Suppressor macrophage treated with lipopolysaccharide for 4 hours (primary cell): ENCODE results near the gene C16orf96.

Experiments
- DNase-seq: peaks from one replicate; pipeline ENCODE4 v3.0.0-alpha.2; 2020

Gene C16orf96

DNA sequence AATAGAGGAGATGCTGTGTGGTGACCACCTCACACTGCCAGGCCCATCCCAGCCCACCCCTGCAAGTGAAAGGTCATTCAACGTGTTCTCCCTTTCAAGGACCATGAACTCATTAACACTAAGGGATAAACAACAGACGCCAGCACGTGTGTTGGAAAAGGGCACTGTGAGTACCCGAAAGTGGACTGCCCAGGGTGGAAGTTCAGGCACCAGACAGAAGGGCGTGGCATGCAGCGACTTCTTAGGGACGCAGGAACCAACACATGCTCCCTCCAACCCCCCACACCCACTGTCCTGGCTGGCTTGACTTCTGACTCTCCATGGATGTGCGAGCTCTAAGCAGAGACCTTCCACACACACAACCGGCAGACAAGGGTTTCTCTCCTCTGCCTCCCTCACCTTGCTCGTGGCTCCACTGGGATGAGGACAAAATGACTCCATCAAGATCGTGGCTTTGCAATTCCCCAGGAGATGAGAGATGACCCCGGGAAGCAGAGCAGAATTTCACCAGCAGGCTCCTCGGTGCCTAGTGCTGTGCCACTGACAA is 47.6 kb downstream of the C16orf96 start:
- no peak for DNase-seq

DNA sequence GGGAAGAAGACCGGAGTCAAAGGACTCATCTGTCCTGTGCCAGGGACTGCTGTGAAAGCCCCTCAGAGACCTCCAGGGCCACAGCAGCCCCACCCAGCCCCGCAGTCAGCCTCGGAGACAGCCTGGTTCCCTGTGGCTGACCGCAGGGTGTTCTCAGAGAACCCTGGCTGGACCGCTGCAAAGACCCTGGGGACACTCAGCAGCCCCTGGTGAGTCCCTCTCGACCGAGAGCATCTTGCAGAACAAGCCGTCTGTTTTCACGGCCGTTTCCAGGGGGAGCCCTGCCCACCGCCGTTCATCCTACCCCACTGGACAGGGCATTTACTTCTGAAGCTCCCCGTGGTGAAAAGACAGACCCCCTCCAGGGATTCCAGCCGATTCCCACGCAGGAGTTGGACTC is 48.3 kb downstream of the C16orf96 start:
- DNase-seq: no peak

DNA sequence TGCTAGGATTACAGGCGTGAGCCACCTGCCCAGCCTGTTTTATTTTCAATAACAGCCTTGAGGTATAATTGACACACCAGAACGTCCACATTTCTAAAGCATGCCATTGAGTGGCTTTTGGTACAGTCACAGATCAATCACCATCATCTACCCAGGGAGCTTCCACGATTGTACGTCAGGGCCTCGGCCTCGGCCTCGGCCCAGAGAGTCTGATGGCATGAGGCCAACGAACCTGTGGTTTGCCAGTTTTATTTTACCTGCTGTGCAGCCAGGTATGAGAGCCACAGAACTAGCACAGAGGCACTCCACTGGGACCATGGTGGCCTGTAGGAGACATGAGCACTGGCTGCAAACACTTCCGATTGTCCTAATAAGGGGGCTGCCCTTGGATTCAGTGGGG is 50.2 kb downstream of the C16orf96 start:
- DNase-seq: no peak

DNA sequence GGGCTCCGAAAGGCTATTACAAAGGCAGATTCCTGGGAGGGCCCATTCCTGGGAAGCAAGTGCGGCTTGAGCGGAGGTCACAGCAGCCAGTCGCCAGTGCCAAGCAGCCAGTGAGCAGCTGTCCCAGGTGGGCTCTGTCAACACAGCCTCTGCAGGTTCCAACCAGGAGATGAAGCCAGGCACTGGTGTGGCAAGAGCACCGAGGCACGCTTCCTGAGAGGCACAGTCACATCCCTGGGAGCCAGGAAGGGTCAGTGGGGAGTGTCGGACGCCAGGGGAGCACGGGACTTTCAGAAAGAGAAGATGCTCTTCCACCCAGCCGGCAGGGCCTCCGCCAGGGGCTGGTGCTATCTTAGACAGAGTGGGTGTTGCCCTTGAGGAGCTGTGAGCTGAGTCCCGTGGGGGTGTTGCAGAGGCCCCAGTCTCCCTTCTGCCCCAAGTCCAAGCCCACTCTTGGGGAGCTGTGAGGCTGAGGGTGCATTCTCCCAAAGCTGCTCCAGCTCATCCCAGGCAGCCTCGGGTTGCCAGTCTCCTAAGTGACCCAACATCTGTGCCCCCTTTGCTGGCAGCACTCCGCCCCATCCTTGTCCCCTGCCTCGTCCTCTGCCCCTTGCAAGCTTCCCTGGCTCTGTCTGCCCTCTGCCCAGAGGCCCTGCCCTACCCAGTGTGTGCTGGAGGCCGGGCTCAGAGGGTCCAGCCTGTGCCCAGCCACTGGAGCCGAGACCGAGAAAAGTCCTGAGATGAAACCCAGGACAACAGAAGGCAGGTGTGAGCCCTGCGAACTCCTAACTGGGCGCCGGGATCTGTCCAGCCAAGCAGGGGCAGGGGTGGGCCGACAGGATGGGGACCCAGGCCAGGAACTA is 51.9 kb downstream of the C16orf96 start:
- no peak for DNase-seq

DNA sequence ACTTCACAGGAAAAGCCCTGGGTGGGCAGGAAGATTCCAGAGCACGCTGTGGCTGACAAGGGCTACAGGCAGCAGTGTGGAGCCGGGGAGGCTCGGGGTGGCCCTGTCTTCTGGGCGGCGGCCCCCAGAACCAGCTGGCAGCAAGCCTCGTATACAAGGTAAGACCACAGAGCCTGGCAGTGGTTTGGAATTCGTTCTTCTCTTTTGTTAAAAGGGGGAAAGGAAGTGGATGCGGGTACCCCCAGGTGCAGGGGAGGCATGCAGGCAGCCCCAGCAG is 52.5 kb downstream of the C16orf96 start:
- DNase-seq: no peak

DNA sequence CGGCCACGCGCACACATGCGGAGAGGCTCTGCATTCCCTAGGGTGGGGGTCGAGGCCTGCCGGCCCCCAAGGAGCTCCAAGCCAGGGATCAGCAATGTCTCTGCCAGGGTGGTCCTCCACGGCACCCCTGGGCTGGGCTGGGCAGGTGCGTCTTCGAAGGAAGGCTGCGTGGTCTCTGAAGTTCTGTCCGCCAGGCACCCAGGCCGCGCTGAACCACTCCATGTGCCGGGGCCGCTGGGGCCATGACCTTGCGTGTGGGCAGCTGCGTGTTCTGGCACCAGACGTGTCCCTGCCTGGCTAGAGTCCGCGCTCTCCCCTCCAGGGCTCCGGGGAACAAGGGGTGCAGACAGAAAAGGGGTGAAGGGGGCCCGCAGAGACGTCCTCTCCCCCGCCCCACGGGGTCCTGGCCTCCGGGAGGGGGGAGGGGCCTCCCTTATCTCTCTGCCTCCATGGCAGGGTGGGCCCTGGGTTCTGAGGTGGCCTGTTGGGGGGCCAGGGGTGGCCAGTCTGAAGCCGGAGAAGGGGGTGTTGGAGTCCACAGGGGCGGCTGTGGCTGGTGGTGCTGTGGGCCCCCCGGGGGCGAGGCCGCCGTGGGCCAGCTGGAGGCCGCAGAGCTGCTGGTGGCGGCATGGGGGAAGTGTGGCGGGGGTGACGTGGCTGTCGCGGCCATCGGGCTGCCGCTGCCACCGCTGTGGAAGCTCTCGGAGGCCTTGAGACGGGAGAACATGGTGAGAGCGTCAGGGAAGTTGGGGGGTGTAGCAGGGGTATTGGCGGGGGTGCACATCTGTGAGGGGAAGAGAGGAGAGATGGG is 53.3 kb downstream of the C16orf96 start:
- no peak for DNase-seq

DNA sequence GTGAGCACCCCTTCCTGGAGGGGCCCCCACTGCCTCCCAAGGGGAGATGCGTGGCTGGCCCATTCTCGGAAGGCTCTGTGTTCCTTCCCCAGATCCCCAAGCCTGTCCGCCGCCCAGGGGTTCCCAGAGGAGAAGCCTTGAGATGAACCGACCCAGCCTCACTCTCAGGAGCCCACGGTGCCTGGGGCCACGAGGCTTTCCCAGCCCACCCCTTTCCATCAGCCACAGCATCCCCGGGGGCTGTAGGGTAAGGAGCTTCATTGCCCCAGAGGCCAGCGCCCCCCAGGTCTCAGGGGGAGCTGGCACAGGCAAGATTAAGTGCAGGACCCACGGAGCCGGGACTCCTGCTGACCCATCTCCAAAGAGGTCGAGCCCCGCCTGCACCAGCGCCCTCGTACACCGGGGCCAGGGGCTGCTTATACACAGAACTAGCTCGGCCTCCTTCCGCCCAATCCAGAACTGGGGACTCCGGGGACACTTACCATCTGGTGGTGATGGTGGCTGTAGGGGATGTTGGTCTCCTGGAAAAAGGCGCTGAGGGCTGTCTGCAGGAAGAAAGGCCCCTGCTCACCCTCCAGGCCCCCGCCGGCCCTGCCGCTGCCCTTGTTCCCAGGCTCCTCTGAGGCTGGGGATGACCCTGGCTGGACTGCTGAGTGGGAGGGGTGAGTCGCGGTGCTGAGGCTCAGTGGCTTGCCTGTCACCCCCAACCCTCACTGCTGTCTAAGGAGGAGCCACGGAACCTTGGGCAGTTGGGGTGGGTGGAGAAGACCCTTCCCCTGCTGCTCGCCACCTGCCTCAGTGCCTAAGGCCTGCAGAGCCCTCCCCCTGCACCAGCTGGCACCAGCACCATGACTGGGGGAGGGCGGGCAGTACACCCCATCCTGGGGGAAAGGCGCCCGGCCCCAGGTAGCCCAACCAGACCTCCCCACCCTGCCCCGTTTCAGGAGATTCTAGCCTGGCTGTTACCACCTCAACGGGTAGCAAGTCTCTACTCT is 54.2 kb downstream of the C16orf96 start:
- DNase-seq: no peak

DNA sequence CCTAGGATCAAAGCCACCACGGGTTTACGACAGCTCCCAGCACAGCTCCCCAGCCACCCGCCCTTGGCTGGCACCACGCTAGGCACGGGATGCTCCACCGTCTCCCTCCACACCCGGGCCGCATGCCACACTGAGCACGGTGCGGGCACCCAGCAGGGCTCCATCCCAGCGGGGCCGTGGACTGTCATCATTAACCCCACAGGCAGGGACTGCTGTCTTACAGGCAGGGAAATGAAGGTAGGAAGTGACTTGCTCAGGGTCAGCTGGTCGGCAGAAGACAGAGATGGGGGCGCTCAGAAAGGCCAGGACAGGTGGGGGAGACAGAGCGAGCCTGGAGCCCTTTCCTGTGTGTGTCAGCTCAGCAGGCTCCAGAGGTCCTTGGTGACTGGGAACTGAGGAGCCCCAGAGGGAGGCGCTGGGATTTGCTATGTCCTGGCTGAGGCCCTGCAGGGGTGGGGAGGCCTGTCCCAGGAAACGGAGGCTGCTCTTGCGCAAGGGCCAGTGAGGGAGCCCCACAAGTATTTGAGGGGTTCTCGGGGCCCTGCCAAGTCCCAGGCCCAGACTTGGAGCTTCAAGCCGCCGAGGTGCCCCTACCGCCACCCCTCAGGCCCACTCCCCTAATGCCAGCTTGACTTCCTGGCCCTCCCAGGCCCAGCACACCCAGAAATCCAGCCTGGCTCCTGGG is 55.3 kb downstream of the C16orf96 start:
- no peak for DNase-seq

DNA sequence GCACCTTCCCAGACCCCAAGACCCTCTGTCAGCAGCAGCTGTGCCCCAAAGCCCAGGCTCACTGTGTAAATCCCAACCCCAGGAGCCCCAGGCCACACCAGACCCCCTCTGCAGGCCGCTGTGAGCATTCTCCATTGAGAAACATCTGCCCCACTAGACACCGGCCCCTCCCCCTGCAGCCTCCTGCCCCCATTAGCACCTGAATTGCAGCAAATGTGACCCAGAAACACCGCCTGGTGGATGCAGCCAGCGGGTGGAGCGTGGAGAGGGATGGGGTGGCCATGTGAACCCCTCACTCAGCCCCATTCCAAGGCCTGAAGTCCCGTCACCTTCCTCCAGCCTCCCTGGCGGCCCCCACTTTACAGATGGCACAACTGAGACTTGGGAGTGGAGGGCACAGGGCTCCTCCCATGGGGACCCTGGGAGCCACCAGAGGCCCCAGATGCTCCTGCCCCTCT is 56.4 kb downstream of the C16orf96 start:
- no peak for DNase-seq

DNA sequence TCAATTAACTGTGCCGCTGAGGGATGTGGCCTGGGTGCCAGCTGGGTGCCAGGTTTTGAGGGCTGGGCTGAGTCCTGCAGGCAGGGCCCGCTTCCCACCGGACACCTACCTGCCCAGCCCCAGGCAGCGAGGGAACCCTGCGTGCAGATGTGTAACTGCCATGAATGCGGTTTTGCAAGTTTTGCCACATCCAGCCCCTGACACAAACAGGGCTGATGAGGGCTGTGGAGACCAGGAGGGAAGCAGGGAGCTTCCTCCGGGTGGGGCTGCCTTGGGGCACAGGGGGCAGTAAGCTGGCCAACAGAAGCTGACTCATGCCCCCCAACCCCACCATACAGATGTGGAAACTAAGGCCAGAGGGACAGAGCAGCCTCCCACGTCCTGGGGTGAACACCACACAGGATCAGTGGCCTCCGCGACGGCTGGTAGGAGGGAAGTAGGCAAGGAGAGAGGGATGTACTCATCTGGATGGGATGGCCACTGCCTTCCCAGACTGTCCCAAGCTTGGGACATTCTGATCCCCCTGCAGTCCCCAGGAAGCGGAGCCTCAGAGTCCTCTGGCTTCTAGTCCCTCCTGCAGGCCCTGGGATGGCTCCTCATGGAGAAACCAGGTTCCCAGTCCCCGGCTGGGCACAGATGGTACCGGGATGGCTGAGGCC is 57.0 kb downstream of the C16orf96 start:
- no peak for DNase-seq

DNA sequence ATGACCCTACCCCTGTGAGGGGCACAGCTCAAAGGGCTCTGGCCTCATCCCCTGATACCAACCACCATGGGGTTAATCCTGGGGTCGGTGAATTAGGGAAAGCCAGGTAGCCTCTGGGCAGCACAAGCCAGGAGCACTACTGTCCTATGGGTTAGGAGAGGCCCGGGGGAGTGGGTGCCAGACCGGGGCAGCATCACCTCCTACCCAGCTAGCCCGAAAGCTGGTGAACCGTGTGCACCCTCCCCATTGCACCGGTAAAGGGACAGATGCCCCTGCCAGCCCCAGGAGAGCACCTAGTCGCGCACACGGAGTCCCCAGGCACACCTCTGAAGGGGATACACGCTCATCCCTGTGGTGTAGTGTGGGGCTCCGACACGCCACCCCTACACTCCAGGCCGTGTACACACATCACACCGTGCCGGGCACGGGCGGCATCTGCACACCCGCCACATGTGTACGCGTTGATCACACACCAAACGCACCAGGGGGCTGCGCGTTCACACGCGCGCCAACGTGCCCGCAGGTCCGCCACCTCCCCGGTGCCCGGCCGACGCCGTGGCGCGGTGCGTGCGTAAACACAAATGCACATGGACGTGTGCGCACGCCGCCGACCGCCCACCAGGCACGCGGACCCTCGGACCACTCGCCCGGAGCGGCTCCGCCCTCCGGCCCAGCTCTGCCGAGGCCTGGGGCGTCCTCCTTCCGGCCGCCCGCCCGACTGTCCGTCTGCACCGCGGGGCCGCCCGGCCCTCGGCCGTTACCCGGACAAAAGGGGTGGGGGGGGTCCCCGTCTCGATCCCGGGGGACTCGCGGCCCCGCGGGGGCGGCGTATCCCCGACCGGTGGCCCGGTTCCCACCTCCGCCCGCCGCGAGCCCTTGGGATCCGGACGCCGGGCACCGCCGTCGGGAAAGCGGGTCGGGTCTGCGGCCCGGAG is 57.8 kb downstream of the C16orf96 start:
- peak; percentile 42 for DNase-seq

DNA sequence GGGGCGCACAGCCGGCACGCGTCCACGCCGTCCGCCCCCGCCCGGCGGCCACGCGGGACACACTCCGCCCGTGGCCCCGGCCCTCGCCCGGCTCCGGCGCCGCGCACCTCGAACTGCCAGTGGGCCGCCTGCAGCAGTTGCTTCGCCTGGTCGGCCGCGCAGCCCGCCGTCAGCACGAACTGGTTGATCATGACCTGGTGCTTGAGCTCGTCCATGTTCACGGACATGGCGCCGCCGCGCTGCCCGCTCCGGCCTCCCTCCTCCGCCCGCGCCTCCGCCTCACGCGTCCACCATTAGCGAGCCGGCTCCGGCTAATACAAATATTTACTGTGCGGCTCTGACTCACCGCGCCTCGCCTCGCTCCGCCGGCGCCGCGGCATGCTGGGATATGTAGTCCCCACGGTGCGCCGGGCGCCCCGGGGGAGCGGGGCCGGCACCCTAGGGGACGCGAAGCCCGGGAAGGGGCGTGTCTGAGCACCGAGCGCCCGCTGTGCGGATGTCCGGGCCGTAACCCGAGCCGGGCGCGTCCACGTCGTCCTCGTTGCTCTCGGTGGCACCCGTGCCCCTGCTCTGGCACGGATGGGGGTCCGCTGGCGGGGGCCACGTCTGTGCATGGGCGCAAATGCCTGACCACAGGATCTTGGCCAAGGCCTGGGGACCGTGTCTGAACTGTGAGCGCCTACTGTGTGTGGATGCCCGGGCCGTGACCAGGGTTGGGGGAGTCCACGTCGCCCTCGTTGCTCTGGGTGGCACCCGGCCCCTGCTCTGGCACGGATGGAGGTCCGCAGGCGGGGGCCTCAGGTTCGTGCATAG is 58.6 kb downstream of the C16orf96 start, which contains the start of gene UBALD1:
UBALD1 (minus strand) TSS at position 318 of the 813 bp plus-strand sequence; CDS start at position 227, 91 bp downstream.
- DNase-seq: peak; percentile 93

DNA sequence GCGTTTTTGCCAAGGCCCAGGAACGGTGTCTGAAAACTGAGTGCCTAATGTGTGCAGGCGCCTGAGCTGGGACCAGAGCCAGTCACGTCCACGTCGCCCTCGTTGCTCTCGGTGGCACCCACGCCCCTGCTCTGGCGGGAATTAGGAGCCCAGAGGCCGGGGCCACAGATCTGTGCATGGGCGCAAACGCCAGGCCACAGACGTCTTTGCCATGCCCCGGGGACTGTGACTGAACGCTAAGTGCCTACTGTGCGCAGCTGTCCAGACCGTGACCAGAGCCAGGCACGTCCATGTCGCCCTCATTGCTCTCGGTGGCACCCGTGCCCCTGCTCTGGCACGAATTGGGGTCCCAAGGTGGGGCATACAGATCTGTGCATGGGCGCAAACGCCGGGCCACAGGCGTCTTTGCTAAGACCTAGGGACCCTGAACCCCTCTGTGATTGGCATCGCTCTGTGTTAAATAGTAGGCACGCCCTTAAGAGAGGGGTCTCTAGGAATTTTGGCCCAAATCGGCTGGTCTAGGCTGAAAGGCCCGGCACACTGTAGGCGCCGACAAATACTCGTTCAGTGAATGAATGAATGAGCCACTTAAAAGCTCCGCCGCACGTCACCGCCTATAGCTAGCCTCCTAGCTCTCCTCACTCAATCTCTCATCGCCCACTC is 59.4 kb downstream of the C16orf96 start:
- no peak for DNase-seq

DNA sequence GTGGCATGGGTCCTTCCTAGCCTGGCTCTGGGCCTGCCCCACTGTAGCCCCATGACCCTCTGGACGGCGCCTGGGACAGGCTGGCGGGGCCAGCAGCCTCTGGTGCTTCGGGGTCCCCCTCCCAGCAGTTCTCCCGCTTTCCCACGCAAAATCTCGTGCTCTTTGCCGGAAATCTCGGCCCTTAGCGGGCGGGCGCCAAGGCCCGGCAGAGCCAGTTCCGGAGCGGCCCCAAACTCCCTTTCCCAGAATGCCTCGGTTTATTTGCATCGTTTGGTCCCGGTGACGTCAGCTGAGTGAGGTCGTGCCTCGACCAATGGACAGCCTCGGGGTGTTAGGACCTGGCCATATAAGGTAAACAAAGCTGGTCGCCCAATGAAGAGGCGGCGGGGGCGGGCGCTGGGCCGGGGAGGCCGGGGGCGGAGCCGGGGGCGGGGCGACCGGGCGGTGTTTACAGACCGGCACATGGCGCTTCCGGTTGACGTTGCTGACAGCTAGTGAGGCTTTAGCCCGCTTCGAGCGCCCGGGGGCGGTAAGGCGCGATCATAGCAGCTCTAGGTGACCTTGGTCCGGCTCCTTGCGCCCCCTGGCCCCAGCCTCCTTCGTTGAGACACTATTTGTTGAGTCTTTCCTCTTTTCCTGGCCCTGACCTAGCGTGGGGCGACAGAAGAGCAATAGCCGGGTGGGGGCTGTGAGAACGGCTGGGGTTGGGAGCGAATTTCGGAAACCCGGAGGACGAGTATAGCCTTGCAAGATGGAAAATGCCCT is 60.1 kb downstream of the C16orf96 start:
- DNase-seq: peak; percentile 100

DNA sequence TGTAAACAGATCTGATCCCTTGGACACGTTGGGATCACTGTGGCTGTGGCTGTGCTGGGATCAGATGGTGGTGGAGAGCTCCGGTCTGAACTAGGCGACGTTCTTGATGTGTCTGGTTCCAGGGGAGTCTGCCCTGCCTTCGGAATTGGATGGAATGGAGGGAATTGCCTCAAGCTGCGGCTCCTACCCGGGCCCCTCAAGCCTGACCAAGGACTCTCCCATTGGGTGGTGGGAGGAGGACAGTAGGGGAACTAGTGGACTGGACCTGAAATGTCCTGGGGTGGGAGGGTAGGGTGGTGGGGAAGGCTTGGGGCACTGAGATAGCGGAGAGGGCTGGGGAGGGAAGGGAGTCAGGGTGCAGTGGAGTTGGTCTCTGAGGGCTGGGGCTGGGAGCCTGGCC is 61.7 kb downstream of the C16orf96 start:
- no peak for DNase-seq

DNA sequence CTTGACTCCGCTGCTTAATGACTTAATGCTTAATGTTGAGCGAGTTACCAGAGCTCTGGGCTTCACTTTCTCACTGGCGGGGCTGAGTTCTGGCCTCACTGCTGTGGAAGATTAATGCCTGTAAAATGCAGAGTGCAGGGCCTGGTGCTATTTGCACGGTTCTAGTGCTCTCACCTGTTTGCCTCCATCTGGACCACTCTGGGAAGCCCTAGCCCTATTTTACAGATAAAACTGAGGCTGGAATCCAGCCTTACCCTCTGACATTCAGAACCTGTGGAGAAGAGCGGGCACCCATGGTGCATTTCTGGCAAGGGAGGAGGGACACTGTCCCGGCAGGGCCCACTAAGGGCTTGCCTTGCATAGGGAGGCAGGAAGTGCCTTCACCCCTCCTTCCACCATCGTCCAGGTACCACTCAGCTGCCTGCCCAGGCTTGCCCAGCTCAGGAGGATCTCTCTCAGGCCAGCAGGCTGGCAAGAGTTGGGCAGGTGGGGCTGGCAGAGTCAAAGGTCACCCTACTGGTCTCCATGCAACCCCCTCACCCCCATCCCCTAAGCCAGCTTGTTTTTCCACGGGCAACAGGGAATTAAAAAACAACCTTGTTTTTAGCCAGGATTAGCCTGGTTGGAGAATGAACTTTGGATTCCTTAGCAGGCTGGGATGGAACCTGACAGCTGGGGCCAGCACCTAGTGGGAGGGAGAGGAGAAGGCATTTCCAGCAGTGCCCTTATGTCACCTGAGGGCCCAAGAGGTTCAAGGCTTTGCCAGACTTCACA is 62.7 kb downstream of the C16orf96 start:
- no peak for DNase-seq

DNA sequence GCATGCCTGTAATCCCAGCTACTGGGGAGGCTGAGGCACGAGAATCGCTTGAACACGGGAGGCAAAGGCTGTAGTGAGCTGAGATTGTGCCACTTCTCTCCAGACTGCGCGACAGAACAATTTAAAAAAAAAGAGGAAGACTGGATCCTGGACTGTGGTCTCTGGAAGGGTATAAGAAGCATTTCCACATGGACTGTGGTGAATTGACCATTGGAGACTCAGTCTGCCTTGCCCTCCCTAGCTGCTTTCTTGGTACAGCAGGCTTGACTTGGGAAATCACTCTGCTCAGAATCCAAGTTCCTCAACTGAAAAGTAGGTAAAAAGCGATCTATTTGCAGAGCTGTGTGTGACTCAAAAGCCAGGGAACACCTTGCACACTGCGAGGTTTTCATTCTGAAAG is 67.5 kb downstream of the C16orf96 start:
- DNase-seq: peak; percentile 42
